NB4 (cell line): Measurements from ENCODE around the gene ZC3H7A.

ENCODE experiments used
- POLR2A ChIP-seq: IDR thresholded peaks from 2 replicates; pipeline ENCODE4 v1.6.1; 2011; ENCODE audit warnings: mild to moderate bottlenecking; ENCODE audit not compliant: insufficient read length; ENCODE audit errors: extremely low read depth
- TF ChIP-seq, protein P1 (sequence below): IDR thresholded peaks from one replicate; pipeline ENCODE4 v1.5.1; 2012; ENCODE audit warnings: low read depth, low read length
- TF ChIP-seq, protein P2 (sequence below): IDR thresholded peaks from 2 replicates; pipeline ENCODE4 v1.6.1; 2011; ENCODE audit warnings: low read depth, low read length

DNA sequence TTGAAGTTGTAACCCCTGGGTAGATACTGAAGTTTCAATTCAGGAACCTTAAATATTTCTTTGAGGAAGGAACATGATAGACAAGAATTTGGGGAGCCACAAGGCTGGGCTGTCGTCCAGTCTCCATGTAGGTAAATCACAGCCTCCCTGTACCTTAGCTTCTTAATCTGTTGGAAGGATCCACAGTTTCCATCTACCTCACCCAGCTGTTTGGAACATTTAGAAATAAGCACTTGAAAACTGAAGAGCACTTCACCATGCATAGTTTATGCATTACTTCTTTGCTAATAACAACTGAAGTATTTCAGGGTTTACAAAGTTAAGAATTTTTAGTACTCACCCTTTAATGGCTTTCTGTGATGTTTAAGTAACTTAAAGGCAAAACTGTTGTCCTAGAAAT, 71.6 kb downstream of the ZC3H7A start:
- no peak for TF ChIP-seq POLR2A
- TF ChIP-seq, protein P1, sequence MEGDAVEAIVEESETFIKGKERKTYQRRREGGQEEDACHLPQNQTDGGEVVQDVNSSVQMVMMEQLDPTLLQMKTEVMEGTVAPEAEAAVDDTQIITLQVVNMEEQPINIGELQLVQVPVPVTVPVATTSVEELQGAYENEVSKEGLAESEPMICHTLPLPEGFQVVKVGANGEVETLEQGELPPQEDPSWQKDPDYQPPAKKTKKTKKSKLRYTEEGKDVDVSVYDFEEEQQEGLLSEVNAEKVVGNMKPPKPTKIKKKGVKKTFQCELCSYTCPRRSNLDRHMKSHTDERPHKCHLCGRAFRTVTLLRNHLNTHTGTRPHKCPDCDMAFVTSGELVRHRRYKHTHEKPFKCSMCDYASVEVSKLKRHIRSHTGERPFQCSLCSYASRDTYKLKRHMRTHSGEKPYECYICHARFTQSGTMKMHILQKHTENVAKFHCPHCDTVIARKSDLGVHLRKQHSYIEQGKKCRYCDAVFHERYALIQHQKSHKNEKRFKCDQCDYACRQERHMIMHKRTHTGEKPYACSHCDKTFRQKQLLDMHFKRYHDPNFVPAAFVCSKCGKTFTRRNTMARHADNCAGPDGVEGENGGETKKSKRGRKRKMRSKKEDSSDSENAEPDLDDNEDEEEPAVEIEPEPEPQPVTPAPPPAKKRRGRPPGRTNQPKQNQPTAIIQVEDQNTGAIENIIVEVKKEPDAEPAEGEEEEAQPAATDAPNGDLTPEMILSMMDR, result no peak
- TF ChIP-seq, protein P2, sequence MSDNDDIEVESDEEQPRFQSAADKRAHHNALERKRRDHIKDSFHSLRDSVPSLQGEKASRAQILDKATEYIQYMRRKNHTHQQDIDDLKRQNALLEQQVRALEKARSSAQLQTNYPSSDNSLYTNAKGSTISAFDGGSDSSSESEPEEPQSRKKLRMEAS, result no peak
